ENCODE data around the gene EN1. TPM values are rescaled to one million over a fixed set of nuclear protein-coding genes. Genes with fewer than 3 reads are reported as not detected.

EN1 gene
- total RNA-seq, 2 experiments from 2014 or later = not detected

- Histone ChIP-seq H3K27ac (ENCODE audit: low read depth in 1 of 2, low read length in 2 of 2) (no peak overlapping the region), H3K4me3 (ENCODE audit: low read length) (no peak overlapping the region), H3K9me3 (ENCODE audit: control insufficient read depth in 1 of 2, insufficient read depth in 1 of 2, low read length in 2 of 2) (peaks cover 0 to 62% of the 10 kb centered on the region in 2 experiments), H3K27me3 (ENCODE audit: control insufficient read depth in 1 of 2, insufficient read depth in 2 of 2, low read length in 2 of 2) (peaks cover 94 to 98% of the 10 kb centered on the region in 2 experiments), H3K36me3 (ENCODE audit: insufficient read depth, low read length) (no peaks in the 10 kb centered on the region), H3K4me1 (ENCODE audit: insufficient read depth, low read length) (peaks cover 55% of the 10 kb centered on the region)
- DNase-seq = no peak
- H3K4me1 Mint-ChIP-seq (ENCODE audit: low read depth) = peaks cover 36% of the 10 kb centered on the region
- CTCF ChIA-PET = no interaction called here
- no peak overlapping the region for H3K4me3 Mint-ChIP-seq
- H3K27me3 Mint-ChIP-seq = peaks cover 99% of the 10 kb centered on the region
- no peak for TF ChIP-seq CTCF (IDR thresholded peaks at IDR 0.05)
- intact Hi-C loops (cut with DNase I, micrococcal nuclease) = loop anchor here in 1 of 2 experiments (10.0 kb wide), 1 partner anchor 548 kb away; no protein-coding TSS in a partner anchor
- H3K36me3 Mint-ChIP-seq (ENCODE audit: low read depth) = no peaks in the 10 kb centered on the region
- H3K9me3 Mint-ChIP-seq = no peaks in the 10 kb centered on the region
- POLR2A ChIA-PET = no interaction called here
- no peak for ATAC-seq (ENCODE audit: poor library complexity)
- no peak overlapping the region for H3K27ac Mint-ChIP-seq
Observed at GRCh38 chr2:118852605-118853128, 5.2 kb upstream of the EN1 start.

GRCh38 chr2:118851650-118852049 is 4.2 kb upstream of the EN1 start:
- CTCF ChIA-PET = no interaction called here
- intact Hi-C loops (cut with DNase I, micrococcal nuclease) = loop anchor here in 1 of 2 experiments (10.0 kb wide), 1 partner anchor 547 kb away; no protein-coding TSS in a partner anchor
- H3K27ac ChIP-seq (ENCODE audit: low read depth in 1 of 2, low read length in 2 of 2) = no peak overlapping the region
- peaks cover 40% of the 10 kb centered on the region for H3K4me1 Mint-ChIP-seq (ENCODE audit: low read depth)
- TF ChIP-seq CTCF (IDR thresholded peaks at IDR 0.05) = no peak
- H3K4me3 Mint-ChIP-seq = no peak overlapping the region
- no peaks in the 10 kb centered on the region for H3K36me3 ChIP-seq (ENCODE audit: insufficient read depth, low read length)
- no peaks in the 10 kb centered on the region for H3K9me3 Mint-ChIP-seq
- peaks cover 52% of the 10 kb centered on the region for H3K4me1 ChIP-seq (ENCODE audit: insufficient read depth, low read length)
- H3K27ac Mint-ChIP-seq = no peak overlapping the region
- H3K4me3 ChIP-seq (ENCODE audit: low read length) = no peak overlapping the region
- peaks cover 88 to 94% of the 10 kb centered on the region in 2 experiments for H3K27me3 ChIP-seq (ENCODE audit: control insufficient read depth in 1 of 2, insufficient read depth in 2 of 2, low read length in 2 of 2)
- DNase-seq (no peak), ATAC-seq (ENCODE audit: poor library complexity) (no peak)
- H3K36me3 Mint-ChIP-seq (ENCODE audit: low read depth) = no peaks in the 10 kb centered on the region
- peaks cover 0 to 61% of the 10 kb centered on the region in 2 experiments for H3K9me3 ChIP-seq (ENCODE audit: control insufficient read depth in 1 of 2, insufficient read depth in 1 of 2, low read length in 2 of 2)
- POLR2A ChIA-PET = no interaction called here
- H3K27me3 Mint-ChIP-seq = peaks cover 95% of the 10 kb centered on the region

- Mint-ChIP-seq H3K27me3 (peaks cover 91% of the 10 kb centered on the region), H3K9me3 (no peaks in the 10 kb centered on the region), H3K36me3 (ENCODE audit: low read depth) (no peaks in the 10 kb centered on the region), H3K4me1 (ENCODE audit: low read depth) (peaks cover 35% of the 10 kb centered on the region), H3K4me3 (no peak overlapping the region), H3K27ac (no peak overlapping the region)
- Histone ChIP-seq H3K27me3 (ENCODE audit: control insufficient read depth in 1 of 2, insufficient read depth in 2 of 2, low read length in 2 of 2) (peaks cover 86 to 90% of the 10 kb centered on the region in 2 experiments), H3K4me1 (ENCODE audit: insufficient read depth, low read length) (peaks cover 51% of the 10 kb centered on the region), H3K4me3 (ENCODE audit: low read length) (no peak overlapping the region), H3K27ac (ENCODE audit: low read depth in 1 of 2, low read length in 2 of 2) (no peak overlapping the region), H3K9me3 (ENCODE audit: control insufficient read depth in 1 of 2, insufficient read depth in 1 of 2, low read length in 2 of 2) (peaks cover 0 to 60% of the 10 kb centered on the region in 2 experiments), H3K36me3 (ENCODE audit: insufficient read depth, low read length) (no peaks in the 10 kb centered on the region)
- intact Hi-C loops (cut with DNase I, micrococcal nuclease) = loop anchor here in 1 of 2 experiments (10.0 kb wide), 1 partner anchor 546 kb away; no protein-coding TSS in a partner anchor
- ChIA-PET POLR2A (no interaction called here), CTCF (no interaction called here)
- DNase-seq = no peak
- no peak for ATAC-seq (ENCODE audit: poor library complexity)
- no peak for TF ChIP-seq CTCF (IDR thresholded peaks at IDR 0.05)
Observed at GRCh38 chr2:118850901-118851415, 3.5 kb upstream of the EN1 start.
